Mesenteric fat pad (tissue), 1 donor: ENCODE measurements around the gene FOXI3. TPM values are rescaled to one million over a fixed set of nuclear protein-coding genes. Genes with fewer than 3 reads are reported as not detected.
A peak's percentile ranks its signal among the peaks of the same experiment; 100 is the strongest.

Experiments used
- DNase-seq: peaks from one replicate; pipeline ENCODE4 v3.0.0-alpha.2; 2020; ENCODE audit warnings: low spot score
- long read RNA-seq: library from polyadenylated mRNA; unstranded; transcript quantifications from one replicate; pipeline ENCODE4 v2.0.0, GENCODE V29; 2020
- total RNA-seq: library from RNA; stranded (reverse); fragmentation: NEBNext Ultra II Directional; extraction: Animal tissue kit (Norgen Biotek cat#: 25700); gene quantifications from one replicate; pipeline ENCODE4 v1.2.1, GENCODE V29; 2021
- donor health status: DM: yes; HTN: yes; CAD: no.

The FOXI3 gene
- total RNA-seq = not detected
- long read RNA-seq = 0 reads

- DNase-seq = peak; percentile 65
Observed at GRCh38 chr2:88452565-88452905, at the start of gene FOXI3. Gene FOXI3, minus strand, starts transcription at chr2:88452693. Its CDS starts 158 bp downstream, at chr2:88452535.

- no peak for DNase-seq
Observed at GRCh38 chr2:88500691-88501090, 48.2 kb upstream of the FOXI3 start.

- DNase-seq = no peak
Observed at GRCh38 chr2:88499204-88499603, 46.7 kb upstream of the FOXI3 start.

- DNase-seq = no peak
Observed at GRCh38 chr2:88493481-88493880, 41.0 kb upstream of the FOXI3 start.

GRCh38 chr2:88492002-88492401 lies 39.5 kb upstream of the FOXI3 start:
- peak; percentile 53 for DNase-seq

GRCh38 chr2:88489181-88489580 lies 36.7 kb upstream of the FOXI3 start:
- DNase-seq = no peak

GRCh38 chr2:88483200-88483599 lies 30.7 kb upstream of the FOXI3 start:
- no peak for DNase-seq

- peak; percentile 67 for DNase-seq
Observed at GRCh38 chr2:88481691-88482336, 29.3 kb upstream of the FOXI3 start.

- DNase-seq = no peak
Observed at GRCh38 chr2:88472811-88473210, 20.3 kb upstream of the FOXI3 start.

- DNase-seq = no peak
Observed at GRCh38 chr2:88471083-88471942, 18.8 kb upstream of the FOXI3 start.

- no peak for DNase-seq
Observed at GRCh38 chr2:88469202-88470114, 17.0 kb upstream of the FOXI3 start.

GRCh38 chr2:88464153-88464552 lies 11.7 kb upstream of the FOXI3 start:
- no peak for DNase-seq

GRCh38 chr2:88458633-88459032 lies 6.1 kb upstream of the FOXI3 start:
- DNase-seq = no peak

GRCh38 chr2:88452980-88453582 lies 588 bp upstream of the FOXI3 start:
- peak; percentile 33 for DNase-seq

- peak; percentile 81 for DNase-seq
Observed at GRCh38 chr2:88451811-88452564, 505 bp downstream of the FOXI3 start.

- DNase-seq = peak; percentile 75
Observed at GRCh38 chr2:88450925-88451810, 1.3 kb downstream of the FOXI3 start.

- no peak for DNase-seq
Observed at GRCh38 chr2:88450186-88450585, 2.3 kb downstream of the FOXI3 start.

GRCh38 chr2:88448248-88448647 lies 4.2 kb downstream of the FOXI3 start:
- peak; percentile 73 for DNase-seq

GRCh38 chr2:88443353-88443938 lies 9.0 kb downstream of the FOXI3 start:
- DNase-seq = no peak
